HG02885 (cell line): ENCODE measurements around the gene GPATCH2L.

Experiments
- ATAC-seq: cut with Tn5 transposase; IDR thresholded peaks from one replicate; pipeline ENCODE4 v1.9.1; 2021; ENCODE audit warnings: mild to moderate bottlenecking; ENCODE audit not compliant: unreplicated experiment, poor library complexity

GPATCH2L gene

DNA sequence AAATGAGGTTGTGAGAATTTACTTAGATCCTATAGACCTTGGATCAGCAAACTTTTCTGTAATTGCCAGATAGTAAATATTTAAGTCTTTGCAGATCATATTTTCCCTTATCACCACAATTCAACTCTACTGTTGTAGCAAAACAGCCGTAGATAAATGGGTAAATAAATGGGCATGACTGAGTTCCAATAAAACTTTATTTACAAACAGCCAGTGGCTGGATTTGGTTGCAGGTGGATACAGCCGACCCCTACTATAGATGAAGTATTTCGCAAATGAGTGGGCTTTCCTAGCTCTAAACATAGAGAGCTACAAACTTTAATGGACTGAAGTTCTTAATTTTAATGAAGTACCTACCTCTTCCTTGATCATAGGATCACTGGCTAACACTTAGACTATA lies 100.7 kb downstream of the GPATCH2L start:
- ATAC-seq = no peak

DNA sequence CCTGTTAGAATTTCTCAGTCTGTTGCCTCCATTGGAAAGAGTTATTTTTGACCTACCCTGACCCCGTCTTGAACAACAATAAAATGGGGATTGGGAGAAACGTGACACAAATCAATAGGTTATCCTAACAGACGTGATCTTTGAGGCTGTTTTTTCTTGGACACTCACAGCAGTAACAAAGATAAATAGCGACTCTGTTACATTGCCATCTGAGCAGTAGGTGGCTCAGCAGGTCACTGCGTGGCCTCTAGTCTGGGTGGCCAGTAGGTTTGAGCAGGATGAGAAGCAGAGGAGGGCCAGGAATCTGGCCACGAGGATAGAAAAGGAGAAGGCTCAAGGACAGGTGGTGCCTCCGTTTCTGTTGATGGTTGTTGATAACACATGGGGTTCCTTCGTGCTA lies 101.4 kb downstream of the GPATCH2L start:
- no peak for ATAC-seq

DNA sequence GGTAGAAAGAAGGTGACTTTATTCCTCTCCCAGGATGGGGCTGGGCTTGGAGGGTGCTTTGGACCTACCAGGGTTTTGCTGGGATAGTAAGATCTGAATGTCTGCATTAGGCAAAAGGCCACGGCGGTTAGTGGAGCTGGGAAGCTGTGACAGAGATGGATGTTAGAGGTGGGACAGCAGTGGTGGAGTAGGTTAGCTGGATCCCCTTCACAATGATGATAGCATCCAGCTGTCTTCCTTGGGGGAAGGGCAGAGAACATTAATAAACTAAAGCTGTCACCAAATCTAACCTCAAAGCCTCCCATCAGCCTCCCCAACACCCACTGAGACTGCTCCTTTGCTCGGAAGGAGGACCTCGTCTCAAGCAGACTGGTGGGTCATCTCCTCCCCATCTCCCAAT lies 104.8 kb downstream of the GPATCH2L start:
- no peak for ATAC-seq

DNA sequence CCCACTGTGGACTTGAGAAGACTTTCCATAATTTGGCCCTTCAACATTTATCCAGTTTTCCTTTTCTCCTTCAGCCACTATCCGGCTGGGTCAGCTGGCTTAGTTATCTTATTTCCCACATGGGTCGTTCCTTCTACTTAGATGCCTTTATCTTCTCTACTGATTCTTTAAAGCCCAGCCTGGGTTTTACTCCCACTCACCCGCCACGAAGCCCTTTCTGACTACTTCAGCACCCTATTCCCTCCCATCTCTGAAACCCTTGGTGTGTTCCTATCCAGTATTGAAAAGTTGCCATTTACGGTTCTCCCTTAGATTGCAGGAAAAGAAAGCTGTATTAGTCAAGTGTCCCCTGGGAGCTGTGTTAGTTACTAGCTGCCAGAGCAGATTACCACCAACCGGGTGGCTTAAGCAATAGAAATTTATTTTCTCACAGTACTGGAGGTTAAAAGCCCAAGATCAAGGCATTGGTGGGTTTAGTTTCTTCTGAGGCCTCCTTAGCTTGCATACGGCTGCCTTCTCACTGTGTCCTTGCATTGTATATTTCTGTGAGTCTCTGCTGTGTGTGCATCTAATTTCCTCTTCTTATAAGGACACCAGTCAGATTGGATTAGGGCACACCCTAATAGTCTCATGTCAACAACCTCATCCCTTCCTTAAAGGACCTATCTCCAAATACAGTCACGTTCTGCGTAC lies 105.5 kb downstream of the GPATCH2L start:
- no peak for ATAC-seq

DNA sequence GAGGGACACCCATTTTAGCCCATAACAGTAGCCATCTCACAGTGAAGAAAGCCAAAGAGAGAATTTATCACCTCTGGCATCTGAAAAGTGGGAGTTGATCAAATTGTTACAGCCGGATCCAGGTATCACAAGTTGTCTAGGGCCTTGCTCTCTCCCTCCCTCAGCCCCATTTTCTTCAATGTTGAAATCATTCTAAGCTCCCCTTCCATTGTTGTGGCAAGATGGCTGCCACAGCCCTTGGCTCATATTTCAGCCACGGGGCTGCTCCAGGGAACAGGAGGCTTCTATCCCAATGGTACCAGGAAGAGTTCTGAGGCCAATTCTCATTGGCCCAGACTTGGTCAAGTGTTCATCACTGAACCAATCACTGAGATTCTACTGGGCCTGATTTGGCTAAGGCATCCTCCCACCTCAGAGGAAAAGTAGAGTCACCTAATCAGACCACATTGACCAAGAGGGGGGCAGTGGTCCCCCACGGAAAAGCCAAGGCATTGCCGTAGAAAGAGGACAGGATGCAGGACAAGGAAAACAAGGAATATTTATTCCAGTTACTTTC lies 106.2 kb downstream of the GPATCH2L start:
- ATAC-seq = no peak

DNA sequence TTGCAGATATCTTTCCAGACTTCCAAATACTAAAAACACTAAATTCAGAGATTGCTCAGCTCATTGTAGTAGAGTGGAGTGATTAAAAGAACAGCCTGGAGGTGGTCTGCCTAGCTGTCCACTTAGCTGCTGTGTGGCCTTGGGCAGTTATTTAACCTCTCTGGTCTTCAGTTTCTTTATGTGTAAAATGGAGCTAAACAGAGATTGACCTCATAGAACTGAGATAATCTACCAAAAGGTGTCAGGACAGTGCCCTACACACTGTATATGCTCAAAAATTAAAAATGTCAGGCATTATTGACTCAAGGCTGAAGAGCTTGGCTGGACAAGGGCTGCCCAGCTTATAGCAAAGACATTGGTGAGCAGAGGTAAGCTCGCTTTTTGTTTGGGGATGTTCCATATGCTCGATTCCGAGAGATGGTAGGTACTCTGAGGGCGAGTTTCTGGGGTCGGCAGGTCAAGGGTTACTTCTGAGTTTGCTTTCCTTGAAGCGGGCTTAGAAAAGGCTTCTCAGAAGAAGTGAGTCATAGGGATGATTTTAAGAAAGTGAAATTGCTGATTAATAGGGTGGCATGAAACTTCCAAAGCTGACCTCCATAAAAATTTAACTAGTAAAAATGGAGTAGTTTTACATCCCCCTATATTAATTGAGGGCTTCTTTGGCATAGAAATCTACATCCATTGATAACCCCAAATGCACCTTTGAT lies 107.5 kb downstream of the GPATCH2L start:
- ATAC-seq = no peak

DNA sequence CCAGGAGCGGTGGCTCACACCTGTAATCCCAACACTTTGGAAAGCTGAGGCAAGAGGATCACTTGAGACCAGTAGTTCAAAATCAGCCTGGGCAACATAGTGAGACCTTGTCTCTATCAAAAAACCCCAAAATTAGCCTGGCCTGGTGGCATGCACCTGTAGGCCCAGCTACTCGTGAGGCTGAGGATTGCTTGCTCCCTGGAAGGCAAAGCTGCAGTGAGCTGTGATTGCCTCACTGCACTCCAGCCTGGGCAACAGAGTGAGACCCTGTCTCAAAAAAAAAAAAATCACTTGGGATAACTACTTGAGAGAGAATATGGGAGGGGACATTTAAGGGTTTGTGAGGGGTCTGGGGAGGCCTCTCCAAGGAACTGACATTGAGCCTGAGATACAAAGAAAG lies 109.0 kb downstream of the GPATCH2L start:
- ATAC-seq = no peak

DNA sequence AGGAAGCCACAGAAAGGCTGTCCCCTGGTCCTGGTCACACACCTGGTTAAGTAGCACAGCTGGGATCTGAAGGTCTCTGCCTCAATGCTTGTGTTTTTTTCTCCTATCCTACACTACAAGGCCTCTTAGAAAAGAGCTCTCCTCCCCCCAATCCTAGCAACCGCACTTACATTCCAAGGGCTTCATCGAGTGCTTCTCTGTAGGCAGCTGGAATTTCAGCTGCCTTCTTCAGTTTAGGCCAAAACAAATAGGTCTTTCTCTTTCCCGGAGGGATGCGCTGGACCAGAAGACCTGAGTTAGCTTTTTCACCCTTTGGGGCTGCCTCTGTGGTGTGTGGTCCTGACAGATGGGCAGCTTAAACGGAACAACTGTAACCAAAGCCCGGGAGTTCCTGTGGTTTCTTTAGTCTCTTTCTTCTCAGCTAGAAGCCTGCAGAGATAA lies 109.7 kb downstream of the GPATCH2L start:
- ATAC-seq = no peak

DNA sequence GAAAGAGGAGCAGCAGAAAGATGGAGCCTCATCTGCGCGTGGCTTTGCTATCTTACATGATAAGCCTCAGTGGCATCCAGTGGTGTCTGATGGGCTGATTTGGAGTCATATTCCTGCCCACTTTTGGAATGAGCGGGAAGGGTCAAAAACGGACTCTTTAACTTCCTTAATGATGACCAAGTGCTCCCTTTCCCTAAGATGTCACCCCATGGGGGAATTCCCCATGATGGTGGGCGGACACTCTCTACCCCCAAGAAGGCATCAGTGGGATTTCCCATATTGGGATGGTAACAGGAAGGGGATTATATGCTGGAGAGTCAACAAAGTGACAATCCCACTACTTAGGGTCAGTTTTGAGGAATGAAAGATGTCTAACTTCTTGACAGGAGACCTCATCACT lies 110.9 kb downstream of the GPATCH2L start:
- no peak for ATAC-seq
